ENCODE measurements around the gene CGAS. TPM values are rescaled to one million over a fixed set of nuclear protein-coding genes. Genes with fewer than 3 reads are reported as not detected.

Gene CGAS
- polyA plus RNA-seq, 2 of the 4 experiments (the other 2 are of a cell fraction) = 4.9 to 7.2 TPM

- TF ChIP-seq, protein P1, sequence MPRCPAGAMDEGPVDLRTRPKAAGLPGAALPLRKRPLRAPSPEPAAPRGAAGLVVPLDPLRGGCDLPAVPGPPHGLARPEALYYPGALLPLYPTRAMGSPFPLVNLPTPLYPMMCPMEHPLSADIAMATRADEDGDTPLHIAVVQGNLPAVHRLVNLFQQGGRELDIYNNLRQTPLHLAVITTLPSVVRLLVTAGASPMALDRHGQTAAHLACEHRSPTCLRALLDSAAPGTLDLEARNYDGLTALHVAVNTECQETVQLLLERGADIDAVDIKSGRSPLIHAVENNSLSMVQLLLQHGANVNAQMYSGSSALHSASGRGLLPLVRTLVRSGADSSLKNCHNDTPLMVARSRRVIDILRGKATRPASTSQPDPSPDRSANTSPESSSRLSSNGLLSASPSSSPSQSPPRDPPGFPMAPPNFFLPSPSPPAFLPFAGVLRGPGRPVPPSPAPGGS (IDR thresholded peaks at IDR 0.05) = no peak
- TF ChIP-seq ZC3H11A (IDR thresholded peaks at IDR 0.05) = no peak
- TF ChIP-seq JUN (IDR thresholded peaks at IDR 0.05) = no peak
- TF ChIP-seq TFCP2L1 (CRISPR knock-in tag; IDR thresholded peaks at IDR 0.05) = no peak
- no peak for TF ChIP-seq TP53 (CRISPR knock-in tag; IDR thresholded peaks at IDR 0.05)
- TF ChIP-seq ELK1 (IDR thresholded peaks at IDR 0.05; ENCODE audit: low read depth, low read length) = no peak
- no peak for TF ChIP-seq KDM5A (IDR thresholded peaks at IDR 0.05)
- TF ChIP-seq ZNF302 (CRISPR knock-in tag; IDR thresholded peaks at IDR 0.05) = no peak
- TF ChIP-seq EHF (CRISPR knock-in tag; IDR thresholded peaks at IDR 0.05) = no peak
- no peak for TF ChIP-seq USF2 (IDR thresholded peaks at IDR 0.05)
Measured at GRCh38 chr6:73377225-73377624, 74.9 kb downstream of the CGAS start (continued).

DNA sequence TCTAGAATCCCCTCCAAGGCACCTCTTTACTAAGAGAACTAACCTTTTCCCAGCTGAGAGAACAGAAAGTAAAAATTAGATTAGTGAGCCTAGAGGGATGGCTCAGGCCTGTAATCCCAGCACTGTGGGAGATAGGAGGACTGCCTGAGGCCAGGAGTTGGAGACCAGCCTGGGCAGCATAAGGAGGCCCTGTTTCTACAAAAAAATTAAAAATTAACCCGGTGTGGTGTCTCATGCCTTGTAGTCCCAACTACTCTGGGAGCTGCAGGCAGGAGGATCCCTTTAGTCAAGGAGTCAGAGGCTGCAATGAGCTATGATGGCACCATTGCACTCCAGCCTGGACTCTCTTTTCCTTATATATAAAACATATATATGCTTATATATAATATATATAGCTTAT, 76.9 kb downstream of the CGAS start:
- ATAC-seq = peak; percentile 66 to 72; a peak in 5 of 6 replicates
- ChIA-PET CTCF (interaction anchor here (0.6 to 2.4 kb wide), 3 partner anchors 13 to 1840 kb away, joined by 3 to 13 read pairs (median 4); no protein-coding TSS in a partner anchor), POLR2A (interaction anchor here (0.5 kb wide), 1 partner anchor 177 kb away, joined by 4 read pairs; no protein-coding TSS in a partner anchor)
- Histone ChIP-seq H3K4me2 (peak overlapping the region; percentile 39; the same call in 2 of the 3 replicates), H3K4me1 (peaks cover 8% of the 10 kb centered on the region; the same call in 2 of the 3 replicates), H3K4me3 (no peak overlapping the region), H3K27ac (peak overlapping the region in 1 of 2 experiments; percentile 39; a peak in 1 of 6 replicates), H3K9me3 (no peaks in the 10 kb centered on the region)
- TF ChIP-seq POLR2AphosphoS2 (conservative IDR thresholded peaks at IDR 0.05; ENCODE audit: low read length) (no peak), SMC3 (IDR thresholded peaks at IDR 0.05) (no peak), JUN (IDR thresholded peaks at IDR 0.05) (no peak), TFCP2L1 (CRISPR knock-in tag; IDR thresholded peaks at IDR 0.05) (no peak), ZFP36 (IDR thresholded peaks at IDR 0.05; ENCODE audit: borderline replicate concordance, partially characterized antibody) (no peak), ZNF302 (CRISPR knock-in tag; IDR thresholded peaks at IDR 0.05) (no peak), RARB (CRISPR knock-in tag; IDR thresholded peaks at IDR 0.05) (no peak)
- TF ChIP-seq, protein P1 (IDR thresholded peaks at IDR 0.05) = no peak
- TF ChIP-seq, protein P2, sequence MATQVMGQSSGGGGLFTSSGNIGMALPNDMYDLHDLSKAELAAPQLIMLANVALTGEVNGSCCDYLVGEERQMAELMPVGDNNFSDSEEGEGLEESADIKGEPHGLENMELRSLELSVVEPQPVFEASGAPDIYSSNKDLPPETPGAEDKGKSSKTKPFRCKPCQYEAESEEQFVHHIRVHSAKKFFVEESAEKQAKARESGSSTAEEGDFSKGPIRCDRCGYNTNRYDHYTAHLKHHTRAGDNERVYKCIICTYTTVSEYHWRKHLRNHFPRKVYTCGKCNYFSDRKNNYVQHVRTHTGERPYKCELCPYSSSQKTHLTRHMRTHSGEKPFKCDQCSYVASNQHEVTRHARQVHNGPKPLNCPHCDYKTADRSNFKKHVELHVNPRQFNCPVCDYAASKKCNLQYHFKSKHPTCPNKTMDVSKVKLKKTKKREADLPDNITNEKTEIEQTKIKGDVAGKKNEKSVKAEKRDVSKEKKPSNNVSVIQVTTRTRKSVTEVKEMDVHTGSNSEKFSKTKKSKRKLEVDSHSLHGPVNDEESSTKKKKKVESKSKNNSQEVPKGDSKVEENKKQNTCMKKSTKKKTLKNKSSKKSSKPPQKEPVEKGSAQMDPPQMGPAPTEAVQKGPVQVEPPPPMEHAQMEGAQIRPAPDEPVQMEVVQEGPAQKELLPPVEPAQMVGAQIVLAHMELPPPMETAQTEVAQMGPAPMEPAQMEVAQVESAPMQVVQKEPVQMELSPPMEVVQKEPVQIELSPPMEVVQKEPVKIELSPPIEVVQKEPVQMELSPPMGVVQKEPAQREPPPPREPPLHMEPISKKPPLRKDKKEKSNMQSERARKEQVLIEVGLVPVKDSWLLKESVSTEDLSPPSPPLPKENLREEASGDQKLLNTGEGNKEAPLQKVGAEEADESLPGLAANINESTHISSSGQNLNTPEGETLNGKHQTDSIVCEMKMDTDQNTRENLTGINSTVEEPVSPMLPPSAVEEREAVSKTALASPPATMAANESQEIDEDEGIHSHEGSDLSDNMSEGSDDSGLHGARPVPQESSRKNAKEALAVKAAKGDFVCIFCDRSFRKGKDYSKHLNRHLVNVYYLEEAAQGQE (IDR thresholded peaks at IDR 0.05) = no peak
- peak in 1 of 2 experiments; percentile 26 for DNase-seq (ENCODE audit: low read depth in 1 of 2, low spot score in 1 of 2)
- no peak for FAIRE-seq
- 6% methylated on average over 1 of the region's 1 CpG for WGBS (ENCODE audit: missing lambda C conversion rate)

Small RNA genes lying within 50 kb of the gene (small RNA-seq; reads per million reads assigned to genes)
- gene RN7SL827P (0 reads per million in 6 experiments), gene RNU6-975P (0 reads per million in 6 experiments)

Other genes starting within 250 kb of the CGAS start
- 0.49 and 0.93 TPM in 2 replicates for gene KHDC1L, start 226.8 kb downstream of the CGAS start, polyA plus RNA-seq (2011; rRNA removed)
- 0.31 TPM in 1 of 3 replicates, not detected in the others for gene KHDC1L, start 226.8 kb downstream of the CGAS start, polyA plus RNA-seq (2017; fragmentation: RNase III; extraction: RNeasy Plus Mini Kit Qiagen cat#74134 plus additional on column Dnase treatment)
- 5.2 and 6.4 TPM in 2 replicates for gene KHDC1, start 189.1 kb downstream of the CGAS start, polyA plus RNA-seq (2011; rRNA removed)
- gene KHDC1, start 189.1 kb downstream of the CGAS start, polyA plus RNA-seq (2017; fragmentation: RNase III; extraction: RNeasy Plus Mini Kit Qiagen cat#74134 plus additional on column Dnase treatment) = 4.5 to 4.7 TPM (median 4.5 TPM) in 3 replicates
- not detected in 2 replicates for gene DPPA5, start 98.0 kb downstream of the CGAS start, polyA plus RNA-seq (2011; rRNA removed)
- not detected in 3 replicates for gene DPPA5, start 98.0 kb downstream of the CGAS start, polyA plus RNA-seq (2017; fragmentation: RNase III; extraction: RNeasy Plus Mini Kit Qiagen cat#74134 plus additional on column Dnase treatment)
- gene KHDC3L, start 89.6 kb downstream of the CGAS start, polyA plus RNA-seq (2011; rRNA removed) = not detected in 2 replicates
- gene KHDC3L, start 89.6 kb downstream of the CGAS start, polyA plus RNA-seq (2017; fragmentation: RNase III; extraction: RNeasy Plus Mini Kit Qiagen cat#74134 plus additional on column Dnase treatment) = not detected in 3 replicates
- not detected in 2 replicates for gene OOEP, start 82.4 kb downstream of the CGAS start, polyA plus RNA-seq (2011; rRNA removed)
- not detected in 3 replicates for gene OOEP, start 82.4 kb downstream of the CGAS start, polyA plus RNA-seq (2017; fragmentation: RNase III; extraction: RNeasy Plus Mini Kit Qiagen cat#74134 plus additional on column Dnase treatment)
- not detected in 2 replicates for gene DDX43, start 57.5 kb downstream of the CGAS start, polyA plus RNA-seq (2011; rRNA removed)
- gene DDX43, start 57.5 kb downstream of the CGAS start, polyA plus RNA-seq (2017; fragmentation: RNase III; extraction: RNeasy Plus Mini Kit Qiagen cat#74134 plus additional on column Dnase treatment) = not detected in 3 replicates
- 19.9 and 22.1 TPM in 2 replicates for gene MTO1, start 9.4 kb upstream of the CGAS start, polyA plus RNA-seq (2011; rRNA removed)
- gene MTO1, start 9.4 kb upstream of the CGAS start, polyA plus RNA-seq (2017; fragmentation: RNase III; extraction: RNeasy Plus Mini Kit Qiagen cat#74134 plus additional on column Dnase treatment) = 11.4 to 13.5 TPM (median 12.8 TPM) in 3 replicates
- gene EEF1A1, start 68.7 kb upstream of the CGAS start, polyA plus RNA-seq (2011; rRNA removed) = 9,755 and 11,157 TPM in 2 replicates
- gene EEF1A1, start 68.7 kb upstream of the CGAS start, polyA plus RNA-seq (2017; fragmentation: RNase III; extraction: RNeasy Plus Mini Kit Qiagen cat#74134 plus additional on column Dnase treatment) = 5,475 to 5,777 TPM (median 5,660 TPM) in 3 replicates
- gene SLC17A5, start 201.7 kb upstream of the CGAS start, polyA plus RNA-seq (2011; rRNA removed) = 9.6 and 10.0 TPM in 2 replicates
- gene SLC17A5, start 201.7 kb upstream of the CGAS start, polyA plus RNA-seq (2017; fragmentation: RNase III; extraction: RNeasy Plus Mini Kit Qiagen cat#74134 plus additional on column Dnase treatment) = 7.0 to 10.6 TPM (median 7.8 TPM) in 3 replicates
- 47.1 and 56.7 TPM in 2 replicates for gene CD109, start 243.9 kb upstream of the CGAS start, polyA plus RNA-seq (2011; rRNA removed)
- gene CD109, start 243.9 kb upstream of the CGAS start, polyA plus RNA-seq (2017; fragmentation: RNase III; extraction: RNeasy Plus Mini Kit Qiagen cat#74134 plus additional on column Dnase treatment) = 17.3 to 18.3 TPM (median 17.8 TPM) in 3 replicates